NCI-H2227 treated with DMSO at 0.1 percent for 48 hours (cell line): ENCODE measurements around the gene TOM1L2.
"Not testable (repeated sequence)": the region's sequence is repeated elsewhere in the genome, so short reads cannot be mapped to it uniquely, and the experiment has no call there.

ENCODE experiments used
- DNase-seq: peaks from one replicate; lab custom pipeline; 2025; lab: John Stamatoyannopoulos, UW

The TOM1L2 gene

GRCh38 chr17:17972126-17972951, at the start of gene TOM1L2, which contains the start of gene DRC3:
Gene TOM1L2, minus strand, starts transcription at chr17:17972400. Its CDS starts 87 bp downstream, at chr17:17972313.
Gene DRC3, plus strand, starts transcription at chr17:17972862. Its CDS starts 4,737 bp downstream, at chr17:17977599.
- DNase-seq: peak; percentile 100

DNA sequence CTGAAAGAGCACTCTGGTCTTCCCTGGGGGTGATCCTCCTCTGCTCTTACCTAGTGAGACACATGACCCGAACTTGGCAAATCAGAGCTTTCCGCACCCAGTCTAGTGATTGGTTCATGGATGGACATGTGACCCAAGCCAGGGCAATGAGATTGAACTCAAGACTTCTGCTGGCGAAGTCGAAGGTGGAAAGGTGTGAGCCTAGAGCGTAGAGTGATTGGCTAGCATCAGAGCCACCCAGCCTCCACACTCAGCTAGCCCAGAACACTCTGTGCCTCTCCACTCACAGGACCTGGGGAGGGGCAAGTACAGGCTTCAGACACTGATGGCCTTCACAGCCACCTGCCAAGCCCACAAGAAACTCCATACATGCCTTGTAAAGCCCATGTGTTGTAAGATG, 49.2 kb upstream of the TOM1L2 start:
- DNase-seq: no peak

GRCh38 chr17:18020971-18021370, 48.8 kb upstream of the TOM1L2 start:
- no peak for DNase-seq

- no peak for DNase-seq
Measured at GRCh38 chr17:18019838-18020154, 47.6 kb upstream of the TOM1L2 start.

DNA sequence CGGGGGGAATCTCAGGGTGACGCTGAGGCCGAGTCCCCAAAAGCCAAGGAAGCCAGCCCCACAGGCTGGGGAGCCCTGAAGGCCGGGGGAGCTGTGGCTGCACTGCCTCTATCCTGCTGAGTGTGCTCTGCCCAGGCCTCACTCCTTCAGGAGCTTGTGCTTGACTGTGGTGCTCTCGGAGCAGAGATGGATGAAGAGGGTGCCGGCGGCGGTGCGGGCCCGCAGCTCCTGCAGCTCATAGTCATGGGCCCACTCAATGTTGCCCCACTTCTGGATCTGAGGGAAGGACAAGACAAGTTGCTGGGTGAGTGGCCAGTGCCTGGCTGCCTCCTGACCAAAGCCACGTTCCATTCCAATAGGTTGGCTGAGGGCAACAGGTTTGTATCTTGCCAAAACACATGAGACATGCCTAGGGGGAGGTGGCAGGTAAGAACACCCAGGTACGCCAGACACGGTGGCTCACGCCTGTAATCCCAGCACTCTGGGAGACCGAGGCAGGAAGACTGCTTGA, 46.3 kb upstream of the TOM1L2 start:
- no peak for DNase-seq

DNA sequence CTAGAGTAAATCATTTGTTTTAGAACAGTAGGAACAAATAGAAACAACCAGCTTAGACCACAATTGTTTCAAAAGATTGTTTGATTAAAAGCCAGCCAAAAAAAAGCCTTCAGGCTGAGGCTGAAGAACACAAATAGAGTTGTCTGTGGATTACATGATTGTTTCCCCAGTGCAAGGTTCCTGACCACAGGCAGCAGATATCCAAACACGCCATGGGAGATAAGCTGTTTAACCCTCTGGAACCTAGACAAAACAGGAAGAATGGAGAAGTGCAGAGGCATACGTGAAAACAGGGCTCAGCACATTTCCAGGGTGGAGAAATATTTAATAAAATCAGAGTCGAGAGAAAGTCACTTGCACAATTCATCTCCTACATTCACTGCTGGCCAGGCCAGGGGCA, 45.8 kb upstream of the TOM1L2 start:
- DNase-seq: no peak

DNA sequence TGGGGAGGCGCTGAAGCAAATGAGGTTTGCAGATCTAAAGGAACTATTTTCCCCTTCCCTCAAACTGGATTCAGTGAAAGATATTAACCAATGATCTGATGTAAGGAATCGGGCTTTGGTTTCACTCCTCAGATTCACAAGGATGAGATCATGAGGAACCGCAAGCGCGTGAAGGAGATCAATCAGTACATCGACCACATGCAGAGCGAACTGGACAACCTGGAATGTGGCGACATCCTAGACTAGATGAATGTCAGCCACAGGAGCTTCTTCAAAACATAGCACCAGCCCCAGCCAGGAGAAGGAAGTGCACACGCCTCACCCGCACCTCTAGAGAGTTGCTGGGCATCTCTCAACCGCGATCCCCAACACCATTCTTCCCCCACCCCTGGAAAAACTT, 44.2 kb upstream of the TOM1L2 start:
- DNase-seq: no peak

DNA sequence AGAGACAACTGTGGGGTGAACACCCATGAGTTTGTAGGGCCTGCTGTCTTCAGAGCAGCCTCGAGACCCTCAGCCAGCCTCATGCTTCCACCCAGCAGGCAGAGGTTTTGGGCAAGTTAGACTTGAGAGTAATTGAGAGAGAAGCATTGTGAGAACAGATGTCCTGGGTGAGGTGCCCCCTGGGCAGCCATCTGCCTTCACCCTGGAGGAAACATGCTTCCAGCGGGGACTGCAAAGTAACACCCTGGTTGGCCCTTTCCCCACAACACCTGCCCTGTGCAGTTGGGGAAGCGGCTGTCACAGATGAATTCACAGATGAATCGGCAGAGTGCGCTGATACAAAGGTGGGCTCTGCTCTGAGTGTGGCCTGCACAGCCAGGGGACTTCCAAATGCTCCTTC, 43.4 kb upstream of the TOM1L2 start:
- no peak for DNase-seq

GRCh38 chr17:18014006-18014405, 41.8 kb upstream of the TOM1L2 start:
- no peak for DNase-seq

DNA sequence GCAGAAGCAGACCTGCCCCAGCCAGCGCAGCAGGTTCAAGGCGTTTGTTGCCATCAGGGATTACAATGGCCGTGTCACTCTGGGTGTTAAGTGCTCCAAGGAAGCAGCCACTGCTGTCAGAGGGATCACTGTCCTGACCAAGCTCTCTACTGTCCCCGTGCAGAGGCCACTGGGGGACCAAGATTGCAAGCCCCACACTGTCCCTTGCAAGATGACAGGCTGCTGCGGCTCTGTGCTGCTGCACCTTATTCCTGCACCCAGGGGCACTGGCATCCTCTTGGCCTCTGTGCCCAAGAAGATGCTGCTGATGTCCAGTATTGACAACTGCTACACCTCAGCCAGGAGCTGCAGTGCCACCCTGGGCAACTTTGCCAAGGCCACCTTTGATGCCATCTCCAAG, 39.1 kb upstream of the TOM1L2 start:
- no peak for DNase-seq

DNA sequence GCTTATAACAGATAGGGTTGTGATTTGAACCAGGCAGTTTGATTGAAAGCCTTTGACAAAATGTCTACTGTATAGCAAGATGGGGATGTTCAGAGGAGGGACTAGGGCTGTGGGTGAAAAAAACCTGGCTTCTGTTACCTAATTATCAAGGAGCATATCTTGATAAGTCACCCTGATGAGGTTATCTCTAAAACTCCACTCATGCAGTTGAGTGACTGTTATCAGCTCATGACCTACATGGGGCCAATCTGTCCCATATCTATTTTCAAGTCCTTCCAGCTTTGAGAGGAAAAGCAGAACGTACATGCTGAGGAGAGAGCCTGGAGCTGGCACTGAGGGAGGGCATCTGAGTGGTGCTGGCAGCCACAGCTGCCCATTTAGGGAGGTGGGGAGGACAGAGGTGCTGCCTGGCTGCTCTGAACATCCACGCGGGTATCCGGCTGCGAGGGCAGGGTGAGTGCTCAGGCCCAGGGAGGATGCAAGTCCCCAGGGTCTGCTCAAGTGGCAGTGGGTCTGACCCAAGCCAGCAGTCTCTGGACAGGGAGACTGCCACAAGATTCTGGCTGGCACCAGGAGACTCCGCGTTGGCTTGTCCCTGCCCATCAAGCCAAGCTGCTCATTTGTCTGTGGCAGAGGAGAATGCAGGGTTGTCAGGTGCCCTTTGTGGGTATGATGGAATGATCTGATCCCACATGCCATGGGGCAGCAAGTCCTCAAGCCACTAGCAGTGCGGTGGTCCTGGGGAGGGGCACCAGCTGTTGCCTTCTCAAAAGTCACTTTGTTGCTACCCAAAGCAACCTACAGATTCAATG, 37.6 kb upstream of the TOM1L2 start:
- DNase-seq: no peak

DNA sequence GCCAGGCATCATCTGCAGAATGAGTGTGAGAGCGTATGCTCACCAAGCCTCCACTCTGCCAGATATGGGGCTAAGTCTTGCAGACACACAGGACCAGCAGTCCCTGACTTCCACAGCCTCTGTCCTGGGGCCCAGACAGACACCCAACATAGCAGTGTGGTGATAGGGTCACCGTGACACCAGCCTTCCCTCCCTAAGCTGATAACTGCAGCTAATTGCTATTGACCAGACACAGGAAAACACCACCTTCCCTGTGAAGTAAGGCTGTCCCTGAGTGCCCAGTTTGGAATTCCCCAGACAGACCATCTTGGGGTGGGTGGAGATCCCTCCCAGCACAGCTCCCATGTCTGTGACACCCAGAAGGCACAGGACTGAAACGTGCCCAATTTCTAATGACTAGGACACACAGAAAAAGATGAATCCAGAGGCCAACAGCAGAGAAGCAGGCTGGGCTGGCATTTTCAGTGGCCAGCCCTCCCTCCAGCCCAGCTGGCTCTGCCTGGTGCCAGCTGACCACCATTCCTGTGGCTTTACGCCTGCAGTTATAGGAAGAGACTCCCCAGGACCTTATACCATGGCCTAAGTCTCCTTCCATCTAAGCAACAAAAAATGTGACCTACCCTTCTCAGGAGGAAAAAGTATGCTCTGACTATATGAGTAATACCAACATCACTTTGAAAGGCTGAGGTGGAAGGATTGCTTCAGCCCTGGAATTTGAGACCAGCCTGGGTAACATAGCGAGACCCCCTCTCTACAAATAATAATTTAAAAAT, 36.5 kb upstream of the TOM1L2 start:
- no peak for DNase-seq

GRCh38 chr17:18006495-18007239, 34.5 kb upstream of the TOM1L2 start:
- no peak for DNase-seq

GRCh38 chr17:18005496-18005895, 33.3 kb upstream of the TOM1L2 start:
- no peak for DNase-seq

DNA sequence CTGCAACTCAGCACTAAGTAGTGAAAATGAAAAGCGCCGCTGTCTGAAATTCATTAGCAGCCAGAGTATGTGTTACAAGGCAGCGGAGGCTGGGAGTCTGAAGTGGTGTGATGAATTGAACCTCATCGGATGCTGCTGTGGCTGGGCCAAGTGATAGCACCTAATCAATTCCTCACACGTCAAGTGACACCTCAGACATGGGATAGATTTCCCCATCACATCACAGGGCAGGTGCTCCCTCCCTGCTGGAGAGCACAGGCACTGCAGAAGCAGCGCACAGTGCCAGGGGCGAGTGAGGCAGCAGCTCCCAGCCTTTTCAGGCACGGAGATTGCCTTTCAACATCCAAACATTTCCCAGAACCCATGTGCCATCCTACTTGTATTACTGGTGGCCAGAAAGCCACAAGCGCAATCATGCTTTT, 32.7 kb upstream of the TOM1L2 start:
- DNase-seq: no peak

- no peak for DNase-seq
Measured at GRCh38 chr17:18004345-18004744, 32.1 kb upstream of the TOM1L2 start.

DNA sequence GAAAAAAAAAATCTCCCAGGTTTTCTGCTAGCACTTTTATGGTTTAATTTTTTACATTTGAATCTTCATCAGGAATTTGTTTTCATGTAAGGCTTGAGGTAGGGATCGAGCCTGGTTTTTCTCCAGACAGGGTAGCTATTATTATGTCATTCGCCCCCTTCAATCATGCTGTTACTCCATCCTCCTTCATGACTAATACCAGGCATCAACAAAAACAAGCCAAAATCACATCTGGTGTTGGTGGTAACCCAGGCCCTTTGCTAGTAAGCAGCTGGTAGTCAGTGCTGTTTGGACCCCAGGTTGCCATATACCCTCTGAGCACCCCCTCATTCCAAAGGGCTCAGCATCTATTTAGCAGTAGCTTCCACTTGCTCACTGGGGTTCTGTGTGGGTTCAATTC, 30.0 kb upstream of the TOM1L2 start:
- no peak for DNase-seq

DNA sequence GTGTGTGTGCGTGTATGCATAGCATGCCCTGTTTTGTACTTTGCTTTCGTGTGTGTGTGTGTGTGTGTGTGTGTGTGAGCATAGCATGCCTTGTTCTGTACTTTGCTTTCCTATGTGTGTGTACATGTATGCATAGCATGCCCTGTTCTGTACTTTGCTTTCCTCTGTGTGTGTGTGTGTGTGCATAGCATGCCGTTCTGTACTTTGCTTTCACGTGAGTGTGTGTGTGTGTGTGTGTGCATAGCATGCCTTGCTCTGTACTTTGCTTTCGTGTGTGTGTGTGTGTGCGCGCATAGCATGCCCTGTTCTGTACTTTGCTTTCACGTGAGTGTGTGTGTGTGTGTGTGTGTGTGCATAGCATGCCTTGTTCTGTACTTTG, 27.8 kb upstream of the TOM1L2 start:
- no peak for DNase-seq

GRCh38 chr17:17999364-18000029, 27.3 kb upstream of the TOM1L2 start:
- no peak for DNase-seq

GRCh38 chr17:17998934-17999333, 26.7 kb upstream of the TOM1L2 start:
- no peak for DNase-seq

GRCh38 chr17:17995887-17996286, 23.7 kb upstream of the TOM1L2 start:
- DNase-seq: not testable (repeated sequence)
